ENCODE measurements around the gene ALDH3B2.
A peak's percentile ranks its signal among the peaks of the same experiment; 100 is the strongest.

The ALDH3B2 gene

DNA sequence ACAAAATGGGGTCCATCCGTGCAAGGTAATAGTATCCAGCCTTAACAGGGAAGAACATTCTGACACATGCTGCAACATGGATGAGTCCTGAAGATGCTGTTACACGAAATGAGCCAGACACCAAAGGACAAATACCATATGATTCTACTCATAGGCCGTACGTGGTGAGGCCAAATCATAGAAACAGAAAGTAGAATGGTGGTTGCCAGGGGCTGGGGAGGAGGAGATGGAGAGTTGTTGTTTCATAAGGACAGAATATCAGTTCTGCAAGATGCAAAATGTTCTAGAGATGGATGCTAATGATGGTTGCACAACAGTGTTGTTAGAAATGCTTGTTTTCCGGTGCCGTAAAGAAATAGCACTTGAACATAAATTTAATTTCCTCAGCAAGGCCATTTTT, 37.5 kb downstream of the ALDH3B2 start:
- no peak overlapping the region for H3K27ac ChIP-seq (ENCODE audit: low read depth, low read length)
- no peak overlapping the region for H3K4me3 ChIP-seq (ENCODE audit: low read depth in 1 of 5, low read length in 5 of 5)
- H3K9me3 ChIP-seq (ENCODE audit: control insufficient read depth in 5 of 5, low read length in 5 of 5), result no peaks in the 10 kb centered on the region
- peaks cover 0 to 3% (median 2%) of the 10 kb centered on the region in 5 donors for H3K4me1 ChIP-seq (ENCODE audit: control insufficient read depth in 5 of 5, insufficient read depth in 5 of 5, low read length in 5 of 5)
- H3K36me3 ChIP-seq (ENCODE audit: control insufficient read depth in 5 of 5, insufficient read depth in 5 of 5, low read length in 5 of 5), result no peaks in the 10 kb centered on the region
- H3K27me3 ChIP-seq (ENCODE audit: control insufficient read depth in 5 of 5, insufficient read depth in 4 of 5, low read length in 5 of 5), result peaks cover 15 to 32% (median 18%) of the 10 kb centered on the region in 5 donors
- no peak overlapping the region for H3K9ac ChIP-seq (ENCODE audit: low read length in 5 of 5)

DNA sequence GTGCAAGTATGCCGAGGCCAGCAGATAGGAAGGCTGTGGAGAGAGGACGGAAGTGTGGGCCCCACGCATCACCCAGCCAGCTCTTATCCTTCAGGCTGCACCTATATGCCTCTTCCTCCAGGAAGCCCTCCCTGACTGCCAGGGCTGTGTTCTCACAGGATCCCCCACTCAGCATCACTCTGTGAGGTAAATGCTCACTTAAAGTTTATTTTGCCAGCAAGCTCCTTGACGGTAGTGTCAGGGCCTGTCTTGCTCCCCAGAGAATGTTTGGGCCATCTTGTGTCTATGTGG, 39.2 kb downstream of the ALDH3B2 start:
- no peaks in the 10 kb centered on the region for H3K9me3 ChIP-seq (ENCODE audit: control insufficient read depth in 5 of 5, low read length in 5 of 5)
- H3K27me3 ChIP-seq (ENCODE audit: control insufficient read depth in 5 of 5, insufficient read depth in 4 of 5, low read length in 5 of 5), result peaks cover 7 to 18% (median 8%) of the 10 kb centered on the region in 5 donors
- H3K4me3 ChIP-seq (ENCODE audit: low read depth in 1 of 5, low read length in 5 of 5), result no peak overlapping the region
- no peak overlapping the region for H3K27ac ChIP-seq (ENCODE audit: low read depth, low read length)
- peaks cover 0 to 13% (median 11%) of the 10 kb centered on the region in 5 donors for H3K4me1 ChIP-seq (ENCODE audit: control insufficient read depth in 5 of 5, insufficient read depth in 5 of 5, low read length in 5 of 5)
- peak overlapping the region in 1 of 5 donors; percentile 20 for H3K9ac ChIP-seq (ENCODE audit: low read length in 5 of 5)
- no peaks in the 10 kb centered on the region for H3K36me3 ChIP-seq (ENCODE audit: control insufficient read depth in 5 of 5, insufficient read depth in 5 of 5, low read length in 5 of 5)

DNA sequence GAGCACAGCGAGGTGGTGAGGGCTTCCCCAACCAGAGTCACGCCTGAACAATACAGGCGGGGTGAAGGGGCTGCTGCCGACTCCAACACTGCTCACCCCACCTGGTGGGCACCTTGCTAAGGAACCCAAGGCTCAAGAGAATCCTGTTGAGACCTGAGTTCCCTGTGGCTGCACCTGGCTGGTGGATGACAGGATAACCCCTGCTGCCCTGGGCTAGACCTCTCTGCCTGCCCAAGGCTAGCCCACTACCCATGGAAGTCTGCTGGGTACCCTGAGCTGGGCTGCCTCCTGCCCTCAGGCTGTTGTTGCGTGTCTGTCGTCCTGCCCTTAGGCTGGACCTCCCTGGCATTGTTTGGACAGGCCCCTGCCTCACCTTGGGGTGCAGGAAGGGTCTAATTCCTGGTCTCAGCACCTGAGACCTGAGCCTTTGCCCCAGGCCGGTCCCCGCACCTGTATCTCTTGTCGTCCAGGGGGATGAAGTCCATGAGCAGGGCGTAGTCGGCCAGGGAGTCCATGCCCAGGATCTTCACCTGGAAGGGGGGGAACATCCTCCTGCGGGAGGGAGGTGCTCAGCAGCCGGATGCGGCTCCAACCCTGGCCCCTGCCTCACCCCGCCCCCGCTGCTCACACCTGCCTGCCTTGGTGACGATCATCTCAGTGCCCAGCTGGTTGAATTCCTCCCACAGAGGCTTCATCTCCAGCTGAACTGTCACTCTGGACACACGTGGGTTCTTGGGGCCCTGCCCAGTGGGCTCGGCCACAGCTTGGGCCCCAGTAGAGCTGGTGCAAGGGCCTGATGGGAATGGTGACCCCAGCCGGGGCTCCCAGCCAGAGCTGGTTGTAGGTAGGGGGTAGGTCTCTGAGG, 39.8 kb downstream of the ALDH3B2 start:
- no peaks in the 10 kb centered on the region for H3K36me3 ChIP-seq (ENCODE audit: control insufficient read depth in 5 of 5, insufficient read depth in 5 of 5, low read length in 5 of 5)
- peak overlapping the region in 1 of 5 donors; percentile 20 for H3K9ac ChIP-seq (ENCODE audit: low read length in 5 of 5)
- no peak overlapping the region for H3K4me3 ChIP-seq (ENCODE audit: low read depth in 1 of 5, low read length in 5 of 5)
- peaks cover 2 to 12% (median 3%) of the 10 kb centered on the region in 5 donors for H3K27me3 ChIP-seq (ENCODE audit: control insufficient read depth in 5 of 5, insufficient read depth in 4 of 5, low read length in 5 of 5)
- H3K4me1 ChIP-seq (ENCODE audit: control insufficient read depth in 5 of 5, insufficient read depth in 5 of 5, low read length in 5 of 5), result peaks cover 0 to 11% (median 10%) of the 10 kb centered on the region in 5 donors
- no peaks in the 10 kb centered on the region for H3K9me3 ChIP-seq (ENCODE audit: control insufficient read depth in 5 of 5, low read length in 5 of 5)
- H3K27ac ChIP-seq (ENCODE audit: low read depth, low read length), result no peak overlapping the region

DNA sequence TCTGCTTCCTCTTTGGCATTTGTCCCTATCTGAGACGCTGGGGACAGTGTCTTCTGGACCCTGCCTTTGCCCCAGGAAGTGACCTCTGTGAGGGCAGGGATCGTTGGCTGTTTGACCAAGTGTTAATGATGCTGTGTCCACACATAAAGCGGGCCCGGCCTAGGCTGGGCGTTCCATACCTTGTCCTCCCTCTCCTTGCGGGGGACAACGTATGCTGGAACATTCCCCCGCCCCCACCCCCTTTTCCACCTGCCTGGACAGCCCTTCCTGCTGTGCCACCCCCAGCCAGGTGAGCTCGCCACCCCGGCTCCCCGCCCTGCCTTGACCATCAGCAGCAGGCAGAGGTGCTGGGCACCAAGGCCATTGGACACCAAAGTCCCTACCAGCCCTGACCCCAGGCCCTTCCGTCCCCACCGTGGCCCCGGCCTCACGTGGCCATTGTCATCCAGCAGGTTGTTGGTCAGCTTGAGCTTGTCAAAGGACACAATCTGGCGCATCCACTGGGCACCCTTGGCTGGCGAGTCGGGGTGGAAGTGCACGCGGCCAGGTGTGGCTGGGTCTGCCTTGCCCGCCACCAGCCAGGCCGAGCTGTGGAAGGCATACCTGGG, 40.6 kb downstream of the ALDH3B2 start:
- Histone ChIP-seq H3K36me3 (ENCODE audit: control insufficient read depth in 5 of 5, insufficient read depth in 5 of 5, low read length in 5 of 5) (no peaks in the 10 kb centered on the region), H3K9me3 (ENCODE audit: control insufficient read depth in 5 of 5, low read length in 5 of 5) (no peaks in the 10 kb centered on the region), H3K27me3 (ENCODE audit: control insufficient read depth in 5 of 5, insufficient read depth in 4 of 5, low read length in 5 of 5) (peaks cover 0 to 8% (median 0%) of the 10 kb centered on the region in 5 donors), H3K4me3 (ENCODE audit: low read depth in 1 of 5, low read length in 5 of 5) (no peak overlapping the region), H3K4me1 (ENCODE audit: control insufficient read depth in 5 of 5, insufficient read depth in 5 of 5, low read length in 5 of 5) (peaks cover 0 to 18% (median 17%) of the 10 kb centered on the region in 5 donors), H3K9ac (ENCODE audit: low read length in 5 of 5) (no peak overlapping the region), H3K27ac (ENCODE audit: low read depth, low read length) (no peak overlapping the region)

DNA sequence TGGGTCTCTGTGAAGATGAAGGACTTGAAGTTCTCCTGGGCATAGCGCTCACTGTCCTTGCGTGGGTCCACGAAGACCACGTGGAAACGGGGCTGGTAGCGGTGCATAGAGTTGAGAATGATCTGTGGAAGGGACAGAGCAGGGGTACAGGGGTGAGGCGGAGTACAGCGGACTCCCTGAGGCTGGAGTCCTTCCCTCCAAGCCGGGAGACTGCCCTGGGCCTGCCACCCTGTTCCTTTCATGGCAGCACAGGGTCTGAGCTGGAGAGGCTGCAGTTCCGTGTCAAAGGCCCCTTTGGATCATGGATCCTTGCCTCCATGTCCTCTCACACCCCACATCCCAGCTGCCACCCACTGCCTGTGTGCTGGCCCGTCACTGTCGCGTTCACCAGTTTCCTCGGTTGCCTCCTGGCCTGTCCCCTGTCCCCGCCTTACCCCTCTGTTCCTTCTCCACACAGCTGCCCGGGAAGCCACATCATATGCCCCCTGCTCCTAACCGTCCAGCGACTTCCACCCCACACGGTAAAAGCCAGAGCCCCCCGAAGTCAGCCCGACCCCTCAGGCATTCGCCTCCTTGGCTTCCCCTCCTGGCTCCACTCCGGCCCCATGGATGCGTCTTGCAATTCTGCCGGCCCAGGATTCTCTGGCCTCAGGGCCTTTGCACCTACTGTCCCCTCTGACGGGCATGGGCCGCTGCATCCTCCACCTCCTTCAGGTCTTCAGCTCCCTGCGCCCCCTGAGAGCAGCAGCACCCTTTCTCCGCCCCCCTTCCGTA, 41.3 kb downstream of the ALDH3B2 start:
- Histone ChIP-seq H3K4me1 (ENCODE audit: control insufficient read depth in 5 of 5, insufficient read depth in 5 of 5, low read length in 5 of 5) (peaks cover 0 to 21% (median 19%) of the 10 kb centered on the region in 5 donors), H3K36me3 (ENCODE audit: control insufficient read depth in 5 of 5, insufficient read depth in 5 of 5, low read length in 5 of 5) (no peaks in the 10 kb centered on the region), H3K9me3 (ENCODE audit: control insufficient read depth in 5 of 5, low read length in 5 of 5) (no peaks in the 10 kb centered on the region), H3K27ac (ENCODE audit: low read depth, low read length) (no peak overlapping the region), H3K9ac (ENCODE audit: low read length in 5 of 5) (no peak overlapping the region), H3K27me3 (ENCODE audit: control insufficient read depth in 5 of 5, insufficient read depth in 4 of 5, low read length in 5 of 5) (peaks cover 0 to 8% (median 0%) of the 10 kb centered on the region in 5 donors), H3K4me3 (ENCODE audit: low read depth in 1 of 5, low read length in 5 of 5) (no peak overlapping the region)

DNA sequence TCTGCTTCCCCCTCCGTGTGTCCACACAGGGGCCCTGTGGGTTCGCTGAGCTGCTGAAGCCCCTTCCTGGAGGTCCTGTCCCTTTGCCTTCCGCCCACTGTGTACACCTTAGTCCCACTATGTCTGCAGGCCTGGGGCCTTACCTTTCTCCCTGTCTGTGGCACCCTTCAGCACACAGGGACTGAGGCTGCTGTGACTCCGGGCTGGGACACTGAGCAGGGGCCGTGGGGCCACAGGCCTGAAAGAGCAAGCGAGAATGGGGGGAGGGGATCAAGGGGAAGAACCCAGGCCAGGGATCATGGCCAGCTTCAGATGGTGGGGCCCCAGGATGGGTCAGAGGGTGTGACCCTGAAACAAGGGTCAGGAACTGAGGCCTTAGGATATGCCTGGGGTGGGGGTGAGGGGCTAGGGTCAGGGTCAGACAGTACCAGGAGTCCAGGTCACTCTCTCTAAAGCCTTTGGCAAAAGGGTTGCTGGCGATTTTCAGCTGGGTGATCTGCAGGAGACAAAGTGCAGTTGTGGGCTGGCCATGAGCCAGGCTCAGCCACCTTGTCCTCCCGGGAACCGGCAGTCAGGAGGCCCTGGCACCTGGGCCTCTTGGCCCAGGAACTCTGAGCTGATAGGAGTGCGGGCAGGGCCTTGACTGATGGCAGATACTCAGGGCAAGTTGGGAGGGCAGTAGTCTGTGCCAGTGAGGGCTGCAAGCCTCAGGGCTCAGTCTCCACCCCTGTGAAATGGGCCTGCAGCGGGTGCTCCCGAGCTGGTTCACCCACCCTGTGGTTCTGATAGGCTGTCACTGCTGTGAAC, 42.0 kb downstream of the ALDH3B2 start:
- H3K9me3 ChIP-seq (ENCODE audit: control insufficient read depth in 5 of 5, low read length in 5 of 5), result no peaks in the 10 kb centered on the region
- H3K9ac ChIP-seq (ENCODE audit: low read length in 5 of 5), result no peak overlapping the region
- H3K4me1 ChIP-seq (ENCODE audit: control insufficient read depth in 5 of 5, insufficient read depth in 5 of 5, low read length in 5 of 5), result peaks cover 0 to 21% (median 19%) of the 10 kb centered on the region in 5 donors
- H3K36me3 ChIP-seq (ENCODE audit: control insufficient read depth in 5 of 5, insufficient read depth in 5 of 5, low read length in 5 of 5), result peaks cover 0 to 1% (median 0%) of the 10 kb centered on the region in 5 donors
- H3K27me3 ChIP-seq (ENCODE audit: control insufficient read depth in 5 of 5, insufficient read depth in 4 of 5, low read length in 5 of 5), result peaks cover 0 to 8% (median 0%) of the 10 kb centered on the region in 5 donors
- no peak overlapping the region for H3K4me3 ChIP-seq (ENCODE audit: low read depth in 1 of 5, low read length in 5 of 5)
- no peak overlapping the region for H3K27ac ChIP-seq (ENCODE audit: low read depth, low read length)

DNA sequence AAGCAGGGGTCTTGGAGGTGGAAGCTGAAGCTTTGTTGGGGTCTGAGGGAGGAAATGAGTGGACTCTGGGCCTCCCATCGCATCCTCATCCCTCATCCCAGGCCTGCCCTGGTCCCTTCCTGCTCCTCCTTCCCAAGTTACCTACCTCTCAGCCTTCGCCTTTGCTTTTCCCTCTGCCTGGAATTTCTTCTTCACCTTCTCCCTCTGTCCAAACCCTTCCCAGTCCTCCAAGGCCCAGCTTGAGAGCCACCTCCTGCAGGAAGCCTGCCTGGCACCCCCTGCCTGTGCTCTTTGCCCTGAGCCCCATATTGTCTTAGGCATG, 42.6 kb downstream of the ALDH3B2 start:
- H3K9ac ChIP-seq (ENCODE audit: low read length in 5 of 5), result no peak overlapping the region
- H3K36me3 ChIP-seq (ENCODE audit: control insufficient read depth in 5 of 5, insufficient read depth in 5 of 5, low read length in 5 of 5), result peaks cover 0 to 3% (median 0%) of the 10 kb centered on the region in 5 donors
- peaks cover 0 to 21% (median 19%) of the 10 kb centered on the region in 5 donors for H3K4me1 ChIP-seq (ENCODE audit: control insufficient read depth in 5 of 5, insufficient read depth in 5 of 5, low read length in 5 of 5)
- H3K4me3 ChIP-seq (ENCODE audit: low read depth in 1 of 5, low read length in 5 of 5), result no peak overlapping the region
- peaks cover 0 to 8% (median 0%) of the 10 kb centered on the region in 5 donors for H3K27me3 ChIP-seq (ENCODE audit: control insufficient read depth in 5 of 5, insufficient read depth in 4 of 5, low read length in 5 of 5)
- no peaks in the 10 kb centered on the region for H3K9me3 ChIP-seq (ENCODE audit: control insufficient read depth in 5 of 5, low read length in 5 of 5)
- no peak overlapping the region for H3K27ac ChIP-seq (ENCODE audit: low read depth, low read length)

DNA sequence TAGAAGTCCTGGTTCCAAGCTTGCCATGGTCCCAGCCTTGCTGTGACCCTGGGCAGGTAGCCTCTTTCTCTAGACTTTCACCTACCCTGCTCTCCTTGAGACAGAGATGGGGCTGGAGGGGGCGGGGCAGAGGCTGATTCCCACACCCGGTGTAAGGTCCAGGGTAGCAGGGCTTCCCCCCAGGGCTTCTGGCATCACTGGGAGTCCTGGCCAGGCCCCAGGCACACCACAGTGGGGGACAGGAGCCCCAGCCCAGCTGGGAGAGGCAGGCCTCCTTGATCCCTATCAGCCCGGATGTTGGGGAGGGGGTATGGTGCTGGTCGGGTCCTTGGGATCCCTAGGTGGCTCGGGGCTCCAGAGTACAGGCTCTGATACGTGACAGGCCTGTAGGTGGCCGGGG, 43.0 kb downstream of the ALDH3B2 start:
- Histone ChIP-seq H3K4me3 (ENCODE audit: low read depth in 1 of 5, low read length in 5 of 5) (peak overlapping the region in 1 of 5 donors; percentile 37), H3K9ac (ENCODE audit: low read length in 5 of 5) (peak overlapping the region in 2 of 5 donors; percentile 74 to 79), H3K9me3 (ENCODE audit: control insufficient read depth in 5 of 5, low read length in 5 of 5) (no peaks in the 10 kb centered on the region), H3K4me1 (ENCODE audit: control insufficient read depth in 5 of 5, insufficient read depth in 5 of 5, low read length in 5 of 5) (peaks cover 0 to 21% (median 19%) of the 10 kb centered on the region in 5 donors), H3K36me3 (ENCODE audit: control insufficient read depth in 5 of 5, insufficient read depth in 5 of 5, low read length in 5 of 5) (peaks cover 0 to 3% (median 0%) of the 10 kb centered on the region in 5 donors), H3K27me3 (ENCODE audit: control insufficient read depth in 5 of 5, insufficient read depth in 4 of 5, low read length in 5 of 5) (peaks cover 0 to 8% (median 0%) of the 10 kb centered on the region in 5 donors), H3K27ac (ENCODE audit: low read depth, low read length) (peak overlapping the region; percentile 45)

DNA sequence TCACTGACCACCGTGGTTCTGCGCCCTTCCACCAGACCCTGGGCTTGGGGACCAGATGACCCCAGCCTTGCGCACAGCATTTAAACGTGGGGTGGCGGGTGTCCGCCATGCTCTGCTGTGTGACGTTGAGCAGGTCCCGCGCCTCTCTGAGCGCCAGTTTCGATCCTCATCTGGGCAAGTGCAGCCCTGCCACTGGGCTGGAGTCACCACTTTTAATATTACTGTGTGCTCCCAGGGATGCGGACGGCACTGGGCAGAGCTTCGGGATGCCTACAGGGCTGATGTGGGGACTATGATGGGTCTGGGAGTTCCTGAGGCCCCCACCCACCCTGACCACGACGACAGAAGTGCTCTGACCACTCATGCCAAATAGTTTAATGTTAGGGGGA, 43.5 kb downstream of the ALDH3B2 start:
- Histone ChIP-seq H3K4me1 (ENCODE audit: control insufficient read depth in 5 of 5, insufficient read depth in 5 of 5, low read length in 5 of 5) (peaks cover 0 to 21% (median 19%) of the 10 kb centered on the region in 5 donors), H3K9me3 (ENCODE audit: control insufficient read depth in 5 of 5, low read length in 5 of 5) (no peaks in the 10 kb centered on the region), H3K4me3 (ENCODE audit: low read depth in 1 of 5, low read length in 5 of 5) (peak overlapping the region; percentile 37 to 74 (median 68)), H3K9ac (ENCODE audit: low read length in 5 of 5) (peak overlapping the region in 4 of 5 donors; percentile 52 to 79 (median 68)), H3K27ac (ENCODE audit: low read depth, low read length) (peak overlapping the region; percentile 45), H3K27me3 (ENCODE audit: control insufficient read depth in 5 of 5, insufficient read depth in 4 of 5, low read length in 5 of 5) (peaks cover 0 to 8% (median 0%) of the 10 kb centered on the region in 5 donors), H3K36me3 (ENCODE audit: control insufficient read depth in 5 of 5, insufficient read depth in 5 of 5, low read length in 5 of 5) (peaks cover 0 to 3% (median 0%) of the 10 kb centered on the region in 5 donors)
